Pulmonary artery endothelial cell (primary cell): Measurements from ENCODE around the gene PGAP2. TPM values are rescaled to one million over a fixed set of nuclear protein-coding genes. Genes with fewer than 3 reads are reported as not detected.
"Not testable (repeated sequence)": the region's sequence is repeated elsewhere in the genome, so short reads cannot be mapped to it uniquely, and the experiment has no call there.

Experiments used
- DNase-seq: peaks from one replicate; pipeline ENCODE4 v3.0.0-alpha.2; 2011; ENCODE audit warnings: low read depth, low spot score
- total RNA-seq: library from RNA; depleted of rRNA; stranded (reverse); fragments of >200 nt; gene quantifications from 2 replicates; pipeline ENCODE4 v1.2.3, GENCODE V29; 2014

The PGAP2 gene
- total RNA-seq, result 9.0 and 10.9 TPM in 2 replicates

- DNase-seq, result no peak
These were observed at the start of gene PGAP2 for GRCh38 chr11:3807909-3808860. Gene PGAP2 (plus strand): TSS chr11:3808560. CDS start chr11:3811260, 2,700 bp downstream.

- DNase-seq, result no peak
These were observed 44.1 kb upstream of the PGAP2 start for GRCh38 chr11:3764266-3764665.

GRCh38 chr11:3766836-3767235 is 41.5 kb upstream of the PGAP2 start:
- DNase-seq, result not testable (repeated sequence)

GRCh38 chr11:3767536-3767935 is 40.8 kb upstream of the PGAP2 start:
- DNase-seq, result no peak

GRCh38 chr11:3773180-3773579 is 35.2 kb upstream of the PGAP2 start:
- DNase-seq, result no peak

- no peak for DNase-seq
These were observed 32.5 kb upstream of the PGAP2 start for GRCh38 chr11:3775736-3776406.

GRCh38 chr11:3781423-3781822 is 26.9 kb upstream of the PGAP2 start:
- DNase-seq, result no peak

GRCh38 chr11:3782963-3783362 is 25.4 kb upstream of the PGAP2 start:
- DNase-seq, result no peak

- no peak for DNase-seq
These were observed 24.7 kb upstream of the PGAP2 start for GRCh38 chr11:3783611-3784010.

GRCh38 chr11:3786781-3787428 is 21.5 kb upstream of the PGAP2 start:
- DNase-seq, result no peak

GRCh38 chr11:3794387-3794786 is 14.0 kb upstream of the PGAP2 start:
- not testable (repeated sequence) for DNase-seq

- DNase-seq, result no peak
These were observed 13.0 kb upstream of the PGAP2 start for GRCh38 chr11:3795131-3796001.

GRCh38 chr11:3796002-3796311 is 12.4 kb upstream of the PGAP2 start:
- DNase-seq, result no peak

- no peak for DNase-seq
These were observed 12.0 kb upstream of the PGAP2 start for GRCh38 chr11:3796346-3796745.

GRCh38 chr11:3796801-3797328 is 11.5 kb upstream of the PGAP2 start:
- DNase-seq, result no peak

GRCh38 chr11:3797329-3798090 is 10.8 kb upstream of the PGAP2 start, which contains the start of gene NUP98:
Gene NUP98 (minus strand): TSS chr11:3797554. CDS start chr11:3782117, 15,437 bp downstream.
- peak; percentile 100 for DNase-seq

- no peak for DNase-seq
These were observed 9.2 kb upstream of the PGAP2 start for GRCh38 chr11:3799143-3799542.

GRCh38 chr11:3799873-3800272 is 8.5 kb upstream of the PGAP2 start:
- DNase-seq, result no peak

- DNase-seq, result no peak
These were observed 6.2 kb upstream of the PGAP2 start for GRCh38 chr11:3802011-3802790.
